ENCODE measurements around the gene TULP1. TPM values are rescaled to one million over a fixed set of nuclear protein-coding genes. Genes with fewer than 3 reads are reported as not detected.

TULP1 gene
- total and polyA plus RNA-seq, 2 of the 13 experiments (the other 11 are each of a cell fraction or from before 2014, with no cell fraction given): not detected

DNA sequence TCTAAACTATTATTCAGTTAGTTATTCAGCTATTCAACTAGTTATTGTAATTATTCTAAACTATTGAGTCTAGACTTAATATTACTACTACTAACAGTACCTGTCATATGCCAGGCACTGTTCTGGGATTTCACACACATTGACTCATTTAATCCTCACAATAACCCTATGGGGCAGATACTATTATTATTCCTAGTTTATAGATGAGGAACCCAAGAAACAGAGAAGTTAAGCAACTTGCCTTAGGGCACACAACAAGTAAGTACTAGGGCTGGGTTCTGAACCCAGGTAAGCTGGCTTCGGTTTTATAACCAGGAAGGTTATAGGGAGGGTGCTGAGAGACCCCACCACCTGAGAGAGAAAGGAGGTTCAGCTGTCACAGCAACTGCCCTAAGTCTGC is 23.6 kb downstream of the TULP1 start:
- H3K36me3 ChIP-seq (replicated peaks in 1 of 2; ENCODE audit: control insufficient read depth in 1 of 2, insufficient read depth in 2 of 2, low read length in 2 of 2): peaks cover 11 to 26% of the 10 kb centered on the region in 2 experiments
- intact Hi-C loops (cut with micrococcal nuclease; ENCODE audit: unreplicated experiment): no loop called here
- no peaks in the 10 kb centered on the region for H3K9me3 ChIP-seq (ENCODE audit: low read length)
- no peak overlapping the region for H2AFZ ChIP-seq (ENCODE audit: low read length)
- no peaks in the 10 kb centered on the region for H3K27me3 ChIP-seq (ENCODE audit: control insufficient read depth in 1 of 2, insufficient read depth in 2 of 2, low read length in 2 of 2)
- TF ChIP-seq ZNF768 (CRISPR knock-in tag; IDR thresholded peaks at IDR 0.05) (0 out of 2 replicates have a peak, but pooled peaks have one; percentile 6), ZNF510 (CRISPR knock-in tag; IDR thresholded peaks at IDR 0.05; ENCODE audit: low read depth) (no peak), ZNF329 (CRISPR knock-in tag; IDR thresholded peaks at IDR 0.05; ENCODE audit: low read depth) (no peak)
- TF ChIP-seq, protein P1, sequence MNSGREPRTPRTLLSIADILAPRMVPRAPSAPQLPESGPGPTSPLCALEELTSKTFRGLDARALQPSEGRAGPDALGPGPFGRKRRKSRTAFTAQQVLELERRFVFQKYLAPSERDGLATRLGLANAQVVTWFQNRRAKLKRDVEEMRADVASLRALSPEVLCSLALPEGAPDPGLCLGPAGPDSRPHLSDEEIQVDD (CRISPR knock-in tag; IDR thresholded peaks at IDR 0.05; ENCODE audit: borderline replicate concordance): no peak
- H3K9ac ChIP-seq (ENCODE audit: insufficient read depth, low read depth, low read length): no peak overlapping the region
- no peak overlapping the region for H3K4me2 ChIP-seq (ENCODE audit: low read depth, low read length)
- peaks cover 32% of the 10 kb centered on the region for H3K4me1 ChIP-seq (ENCODE audit: insufficient read depth, low read length)
- no peak for FAIRE-seq
- CTCF ChIA-PET (ENCODE audit: low intra/inter-chr PET ratio, low total read pairs): no interaction called here
- no TSS peak for BruUV-seq (replicated peaks)
- in situ Hi-C loops (cut with HindIII; ENCODE audit: extremely low pct_ligation_motif_present, low pct_unique_long_range_greater_than_20kb): no loop called here
- H3K79me2 ChIP-seq (ENCODE audit: insufficient read depth, low read length): peaks cover 34% of the 10 kb centered on the region
- DNase-seq (ENCODE audit: low spot score): no peak
- POLR2A ChIA-PET: no interaction called here
- peaks cover 48% of the 10 kb centered on the region; the same call in 1 of the 2 replicates for H4K20me1 ChIP-seq (ENCODE audit: insufficient read depth, low read length)
- no peak overlapping the region for H3K4me3 ChIP-seq (replicated peaks in 1 of 3; ENCODE audit: insufficient read depth in 1 of 3, low read depth in 2 of 3, low read length in 3 of 3)
- WGBS (ENCODE audit: low lambda C conversion rate): 100% methylated on average over 1 of the region's 1 CpG
- H3K27ac ChIP-seq (ENCODE audit: extremely low read length, insufficient read depth, low read length): no peak overlapping the region
- ATAC-seq: no peak

- intact Hi-C loops (cut with micrococcal nuclease; ENCODE audit: unreplicated experiment): no loop called here
- no peak overlapping the region for H3K4me3 ChIP-seq (replicated peaks in 1 of 3; ENCODE audit: insufficient read depth in 1 of 3, low read depth in 2 of 3, low read length in 3 of 3)
- ATAC-seq (no peak), FAIRE-seq (no peak), DNase-seq (ENCODE audit: low spot score) (no peak)
- H3K4me1 ChIP-seq (ENCODE audit: insufficient read depth, low read length): peaks cover 26% of the 10 kb centered on the region
- no peaks in the 10 kb centered on the region for H3K27me3 ChIP-seq (ENCODE audit: control insufficient read depth in 1 of 2, insufficient read depth in 2 of 2, low read length in 2 of 2)
- no peak overlapping the region for H3K9ac ChIP-seq (ENCODE audit: insufficient read depth, low read depth, low read length)
- no peak overlapping the region for H2AFZ ChIP-seq (ENCODE audit: low read length)
- no peak overlapping the region for H3K4me2 ChIP-seq (ENCODE audit: low read depth, low read length)
- CTCF ChIA-PET (ENCODE audit: low intra/inter-chr PET ratio, low total read pairs): no interaction called here
- no peak overlapping the region for H3K27ac ChIP-seq (ENCODE audit: extremely low read length, insufficient read depth, low read length)
- in situ Hi-C loops (cut with HindIII; ENCODE audit: extremely low pct_ligation_motif_present, low pct_unique_long_range_greater_than_20kb): no loop called here
- H3K9me3 ChIP-seq (ENCODE audit: low read length): no peaks in the 10 kb centered on the region
- H3K79me2 ChIP-seq (ENCODE audit: insufficient read depth, low read length): peaks cover 28% of the 10 kb centered on the region
- 94% methylated on average over 9 of the region's 9 CpGs for WGBS (ENCODE audit: low lambda C conversion rate)
- POLR2A ChIA-PET: no interaction called here
- peaks cover 9 to 31% of the 10 kb centered on the region in 2 experiments for H3K36me3 ChIP-seq (replicated peaks in 1 of 2; ENCODE audit: control insufficient read depth in 1 of 2, insufficient read depth in 2 of 2, low read length in 2 of 2)
- H4K20me1 ChIP-seq (ENCODE audit: insufficient read depth, low read length): peaks cover 42% of the 10 kb centered on the region; the same call in 1 of the 2 replicates
- no TSS peak for BruUV-seq (replicated peaks)
- TF ChIP-seq ZNF570 (CRISPR knock-in tag; IDR thresholded peaks at IDR 0.05; ENCODE audit: borderline replicate concordance): no peak
- TF ChIP-seq ZNF883 (CRISPR knock-in tag; IDR thresholded peaks at IDR 0.05; ENCODE audit: not compliant biosample characterization): no peak
- TF ChIP-seq, protein P2, sequence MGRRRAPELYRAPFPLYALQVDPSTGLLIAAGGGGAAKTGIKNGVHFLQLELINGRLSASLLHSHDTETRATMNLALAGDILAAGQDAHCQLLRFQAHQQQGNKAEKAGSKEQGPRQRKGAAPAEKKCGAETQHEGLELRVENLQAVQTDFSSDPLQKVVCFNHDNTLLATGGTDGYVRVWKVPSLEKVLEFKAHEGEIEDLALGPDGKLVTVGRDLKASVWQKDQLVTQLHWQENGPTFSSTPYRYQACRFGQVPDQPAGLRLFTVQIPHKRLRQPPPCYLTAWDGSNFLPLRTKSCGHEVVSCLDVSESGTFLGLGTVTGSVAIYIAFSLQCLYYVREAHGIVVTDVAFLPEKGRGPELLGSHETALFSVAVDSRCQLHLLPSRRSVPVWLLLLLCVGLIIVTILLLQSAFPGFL (CRISPR knock-in tag; IDR thresholded peaks at IDR 0.05): no peak
- TF ChIP-seq ZBTB8A (CRISPR knock-in tag; IDR thresholded peaks at IDR 0.05; ENCODE audit: borderline replicate concordance, low read depth): no peak
- TF ChIP-seq KMT2B (CRISPR knock-in tag; IDR thresholded peaks at IDR 0.05): no peak
- no peak for TF ChIP-seq MXI1 (IDR thresholded peaks at IDR 0.05; ENCODE audit: borderline replicate concordance, low read depth, low read length)
- TF ChIP-seq TAF15 (IDR thresholded peaks at IDR 0.05; ENCODE audit: low read depth, low read length, poor library complexity, severe bottlenecking): no peak
- no peak for TF ChIP-seq ZNF160 (CRISPR knock-in tag; IDR thresholded peaks at IDR 0.05)
- no peak for TF ChIP-seq RORA (CRISPR knock-in tag; IDR thresholded peaks at IDR 0.05)
- TF ChIP-seq KAT7 (CRISPR knock-in tag; IDR thresholded peaks at IDR 0.05; ENCODE audit: borderline replicate concordance): no peak
- no peak for TF ChIP-seq ZNF296 (CRISPR knock-in tag; conservative IDR thresholded peaks at IDR 0.05)
- no peak for TF ChIP-seq ELF3 (CRISPR knock-in tag; IDR thresholded peaks at IDR 0.05)
- no peak for TF ChIP-seq ATF5 (CRISPR knock-in tag; IDR thresholded peaks at IDR 0.05; ENCODE audit: low read depth)
- no peak for TF ChIP-seq TOE1 (CRISPR knock-in tag; IDR thresholded peaks at IDR 0.05)
Observed at GRCh38 chr6:35488517-35488862, 24.2 kb downstream of the TULP1 start.
